Measurements from ENCODE around the gene CTDNEP1. TPM values are rescaled to one million over a fixed set of nuclear protein-coding genes. Genes with fewer than 3 reads are reported as not detected.

Gene CTDNEP1
- total RNA-seq = 105 TPM
- long read RNA-seq, transcript CTDNEP1-210 (8 exons, 1,708 nt) = major isoform, 80 of 91 reads
- long read RNA-seq, partial matches to known transcripts = 2 of 91 reads
- long read RNA-seq, other reads (novel, unspliced or antisense) = 8 of 91 reads

DNA sequence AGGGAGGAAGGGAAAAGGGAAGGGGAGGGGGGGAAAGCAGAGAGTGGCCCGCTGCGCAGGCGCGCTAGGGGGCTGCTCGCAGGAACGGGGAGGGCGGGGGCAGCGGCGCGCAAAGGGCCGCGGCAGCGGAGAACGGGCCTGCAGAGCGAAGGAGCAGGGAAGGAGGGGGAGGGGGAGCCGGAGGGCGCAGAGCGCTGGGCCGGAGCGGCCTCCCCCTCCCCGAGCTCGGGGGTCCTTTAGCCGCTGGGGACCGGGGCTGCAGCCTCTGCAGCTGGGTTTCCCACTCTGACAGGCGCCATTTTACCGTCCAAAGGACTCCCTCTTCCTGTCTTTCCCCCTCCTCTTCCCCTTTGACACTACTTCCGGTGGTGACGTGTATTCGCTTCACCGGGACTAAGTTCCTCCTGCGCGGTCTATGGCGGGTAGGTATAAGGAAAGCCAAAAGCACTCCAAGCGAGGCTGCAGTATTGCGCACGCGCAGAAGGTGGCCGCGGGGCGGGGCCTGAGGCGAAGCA is at the start of gene CTDNEP1:
CTDNEP1 (minus strand) TSS at position 74 of the 515 bp plus-strand sequence. CDS start 438 bp downstream, outside the sequence.
- Histone ChIP-seq H3K4me1 (peaks cover 52% of the 10 kb centered on the region), H3K36me3 (peaks cover 35% of the 10 kb centered on the region), H3K4me3 (peak within 1 kb of the TSS; percentile 99), H3K9me3 (replicated peaks) (no peaks in the 10 kb centered on the region), H3K27ac (replicated peaks) (peak within 1 kb of the TSS; percentile 99), H3K27me3 (ENCODE audit: low read depth) (no peaks in the 10 kb centered on the region)
- DNase-seq = peak; percentile 95
- intact Hi-C loops (cut with micrococcal nuclease) = no loop called here
- no peak for TF ChIP-seq CTCF (IDR thresholded peaks at IDR 0.05; ENCODE audit: borderline replicate concordance)

GRCh38 chr17:7296189-7296861 is 44.8 kb upstream of the CTDNEP1 start:
- DNase-seq = peak; percentile 86
- Histone ChIP-seq H3K27ac (replicated peaks) (peak overlapping the region; percentile 87), H3K9me3 (replicated peaks) (no peaks in the 10 kb centered on the region), H3K27me3 (ENCODE audit: low read depth) (peaks cover 47% of the 10 kb centered on the region), H3K4me3 (peak overlapping the region; percentile 50), H3K36me3 (no peaks in the 10 kb centered on the region), H3K4me1 (peaks cover 56% of the 10 kb centered on the region)
- peak; percentile 94 for TF ChIP-seq CTCF (IDR thresholded peaks at IDR 0.05; ENCODE audit: borderline replicate concordance)
- intact Hi-C loops (cut with micrococcal nuclease) = no loop called here

DNA sequence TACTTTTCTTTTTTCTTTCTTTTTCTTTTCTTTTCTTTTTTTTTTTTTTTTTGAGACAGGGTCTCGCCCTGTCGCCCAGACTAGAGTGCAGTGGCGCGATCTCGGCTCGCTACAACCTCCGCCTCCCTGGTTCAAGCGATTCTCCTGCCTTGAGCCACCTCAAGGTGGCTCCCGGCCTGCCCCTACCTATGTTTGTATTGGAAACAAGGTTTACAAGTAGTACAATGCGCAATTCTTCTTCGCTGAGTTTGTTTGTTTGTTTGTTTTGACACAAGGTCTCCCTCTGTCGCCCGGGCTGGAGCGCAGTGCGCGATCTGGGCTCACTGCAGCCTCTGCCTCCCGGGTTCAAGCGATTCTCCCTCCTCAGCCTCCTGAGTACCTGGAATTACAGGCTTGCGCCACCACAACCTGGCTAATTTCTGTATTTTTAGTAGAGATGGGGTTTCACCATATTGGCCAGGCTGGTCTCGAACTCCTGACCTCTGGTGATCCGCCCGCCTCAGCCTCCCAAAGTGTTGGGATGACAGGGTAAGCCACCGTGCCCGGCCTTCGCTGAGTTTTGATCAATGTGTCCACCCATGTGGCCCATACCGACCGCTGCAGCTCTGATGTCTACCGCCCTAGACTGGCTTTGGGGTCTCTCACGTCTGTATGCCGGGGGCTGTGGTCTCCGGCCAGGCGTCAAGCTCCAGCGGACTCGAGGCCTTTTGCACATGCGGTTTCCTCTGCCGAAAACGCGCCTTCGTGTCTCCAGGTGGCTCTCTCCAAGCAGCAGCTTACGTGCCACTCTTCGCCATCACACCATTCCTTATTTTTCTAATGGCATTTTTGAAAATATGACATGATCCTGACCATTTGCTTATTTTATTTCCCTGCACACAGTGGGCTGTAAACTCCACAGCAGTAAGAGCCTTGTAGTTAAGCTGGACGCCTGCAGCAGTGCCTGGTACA is 44.0 kb upstream of the CTDNEP1 start:
- H3K27ac ChIP-seq (replicated peaks) = peak overlapping the region; percentile 87
- H3K9me3 ChIP-seq (replicated peaks) = no peaks in the 10 kb centered on the region
- H3K4me3 ChIP-seq = peak overlapping the region; percentile 50
- H3K27me3 ChIP-seq (ENCODE audit: low read depth) = peaks cover 55% of the 10 kb centered on the region
- H3K36me3 ChIP-seq = no peaks in the 10 kb centered on the region
- no peak for TF ChIP-seq CTCF (IDR thresholded peaks at IDR 0.05; ENCODE audit: borderline replicate concordance)
- peaks cover 64% of the 10 kb centered on the region for H3K4me1 ChIP-seq
- intact Hi-C loops (cut with micrococcal nuclease) = no loop called here
- DNase-seq = no peak

DNA sequence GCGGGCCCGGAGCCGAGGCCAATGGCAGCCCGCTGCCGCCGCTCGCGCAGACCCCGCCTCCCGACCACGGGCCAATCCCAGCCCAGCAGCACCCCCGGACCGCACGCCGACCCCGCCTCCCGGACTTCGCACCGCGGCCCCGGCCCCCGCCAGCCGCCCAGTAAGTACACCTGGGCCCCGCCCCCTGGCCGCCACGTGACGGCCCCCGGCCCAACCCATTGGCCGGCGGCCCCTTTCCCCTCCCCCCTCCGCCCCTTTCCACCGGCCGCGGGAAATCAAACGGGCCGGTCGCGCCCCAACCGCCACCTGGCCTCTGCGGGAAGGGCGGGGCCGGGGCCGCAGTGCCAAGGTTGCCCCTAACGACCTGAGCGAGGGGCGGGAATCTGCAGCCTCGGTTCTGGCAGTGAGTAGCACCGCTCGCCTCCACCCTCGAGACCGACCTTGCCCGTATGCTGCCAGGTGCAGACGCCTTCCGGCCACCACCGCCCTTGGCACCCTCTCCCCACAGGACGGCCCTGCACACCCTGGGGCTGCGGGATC is 43.1 kb upstream of the CTDNEP1 start, which contains the start of gene YBX2:
YBX2 (minus strand) TSS at position 26 of the 540 bp plus-strand sequence. CDS start 139 bp downstream, outside the sequence.
- no peaks in the 10 kb centered on the region for H3K9me3 ChIP-seq (replicated peaks)
- no peaks in the 10 kb centered on the region for H3K36me3 ChIP-seq
- H3K4me3 ChIP-seq = peak within 1 kb of the TSS; percentile 50
- peak; percentile 64 for DNase-seq
- no peak for TF ChIP-seq CTCF (IDR thresholded peaks at IDR 0.05; ENCODE audit: borderline replicate concordance)
- peaks cover 72% of the 10 kb centered on the region for H3K4me1 ChIP-seq
- peaks cover 63% of the 10 kb centered on the region for H3K27me3 ChIP-seq (ENCODE audit: low read depth)
- intact Hi-C loops (cut with micrococcal nuclease) = no loop called here
- H3K27ac ChIP-seq (replicated peaks) = peak within 1 kb of the TSS; percentile 87

Measured in left ventricle myocardium inferior (tissue), 1 donor.